ENCODE results near the gene PRDM15.

DNA sequence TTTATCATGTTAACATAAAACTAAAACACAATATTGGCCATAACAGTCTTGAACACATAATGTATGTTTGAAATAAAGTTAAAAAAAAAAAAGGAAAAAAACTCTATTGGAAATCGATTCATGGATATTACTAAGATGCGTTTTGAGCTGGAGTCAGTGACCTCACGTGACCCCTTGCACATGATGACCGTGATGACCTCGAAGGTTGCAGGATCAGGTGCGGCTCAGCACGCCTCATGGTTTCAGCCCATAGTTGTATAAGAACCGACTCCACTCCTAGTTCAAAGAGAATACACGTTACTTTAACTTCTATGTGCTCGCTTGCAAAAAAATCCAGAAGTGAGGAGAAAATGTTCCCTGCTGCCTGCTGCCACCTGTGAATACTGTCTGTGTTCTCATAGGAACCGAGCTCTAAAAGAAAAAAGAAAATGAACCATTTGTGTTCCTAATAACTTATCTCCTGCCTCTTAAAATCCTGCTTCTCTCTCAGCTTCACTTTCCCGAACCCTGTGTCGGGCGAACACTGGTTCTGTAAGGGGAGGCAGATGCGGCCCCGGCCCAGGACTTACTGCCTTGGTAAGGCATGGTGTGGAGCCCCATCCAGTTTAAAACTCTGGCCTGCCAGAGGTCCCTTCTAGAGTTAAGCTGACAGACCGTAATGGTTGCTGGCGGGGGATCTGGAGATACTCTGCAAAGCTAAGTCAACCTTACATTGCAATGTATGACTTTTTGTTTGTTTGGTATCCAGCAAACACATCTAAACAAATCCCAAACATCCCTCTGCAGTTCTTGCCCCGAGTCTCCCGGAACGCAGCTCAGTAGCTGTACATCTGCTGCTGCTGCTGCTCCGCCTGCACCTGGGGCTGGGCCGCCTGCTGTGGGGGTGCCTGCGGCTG is 78.5 kb downstream of the PRDM15 start:
- TF ChIP-seq, protein P1, sequence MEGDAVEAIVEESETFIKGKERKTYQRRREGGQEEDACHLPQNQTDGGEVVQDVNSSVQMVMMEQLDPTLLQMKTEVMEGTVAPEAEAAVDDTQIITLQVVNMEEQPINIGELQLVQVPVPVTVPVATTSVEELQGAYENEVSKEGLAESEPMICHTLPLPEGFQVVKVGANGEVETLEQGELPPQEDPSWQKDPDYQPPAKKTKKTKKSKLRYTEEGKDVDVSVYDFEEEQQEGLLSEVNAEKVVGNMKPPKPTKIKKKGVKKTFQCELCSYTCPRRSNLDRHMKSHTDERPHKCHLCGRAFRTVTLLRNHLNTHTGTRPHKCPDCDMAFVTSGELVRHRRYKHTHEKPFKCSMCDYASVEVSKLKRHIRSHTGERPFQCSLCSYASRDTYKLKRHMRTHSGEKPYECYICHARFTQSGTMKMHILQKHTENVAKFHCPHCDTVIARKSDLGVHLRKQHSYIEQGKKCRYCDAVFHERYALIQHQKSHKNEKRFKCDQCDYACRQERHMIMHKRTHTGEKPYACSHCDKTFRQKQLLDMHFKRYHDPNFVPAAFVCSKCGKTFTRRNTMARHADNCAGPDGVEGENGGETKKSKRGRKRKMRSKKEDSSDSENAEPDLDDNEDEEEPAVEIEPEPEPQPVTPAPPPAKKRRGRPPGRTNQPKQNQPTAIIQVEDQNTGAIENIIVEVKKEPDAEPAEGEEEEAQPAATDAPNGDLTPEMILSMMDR (IDR thresholded peaks at IDR 0.05) = no peak
- TF ChIP-seq EP300 (IDR thresholded peaks at IDR 0.05) = no peak
- no peak for TF ChIP-seq POLR2A (IDR thresholded peaks at IDR 0.05)

All from stomach (tissue), 4 donors.